Activated CD8-positive, alpha-beta memory T cell treated with anti-CD3 and anti-CD28 coated beads for 4 hours (primary cell): ENCODE measurements around the gene SLC44A4.

Experiments
- DNase-seq, 2 donors: peaks; one replicate each; pipeline ENCODE4 v3.0.0-alpha.2; 2020; ENCODE audit warnings: low read depth in 2 of 2

The SLC44A4 gene

DNA sequence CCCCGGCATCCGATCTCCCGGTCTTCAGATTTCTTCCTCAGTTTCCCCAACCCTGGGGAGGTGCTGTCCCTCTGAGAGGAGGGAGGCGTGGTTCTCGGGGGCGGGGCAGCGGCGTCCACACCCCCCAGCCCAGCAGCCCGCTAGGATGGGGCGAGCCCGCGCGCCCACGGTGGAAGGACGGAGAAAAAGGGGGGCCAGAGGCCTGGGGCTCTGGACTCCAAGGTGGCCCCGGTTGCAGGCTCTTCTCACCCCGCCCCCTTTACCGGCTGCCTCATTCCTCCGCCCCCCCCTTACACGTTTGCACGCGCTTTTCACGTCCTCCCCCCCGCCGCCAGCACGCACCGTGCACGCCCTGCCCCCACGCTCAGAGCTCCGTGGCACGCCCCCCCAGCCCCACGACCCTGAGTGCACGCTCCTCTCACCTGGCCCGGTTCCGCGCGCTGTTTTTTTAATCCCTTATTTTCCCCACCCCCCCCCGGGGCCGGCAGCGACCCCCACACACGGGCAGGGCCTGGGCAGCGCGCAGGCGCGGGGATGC is 22.7 kb upstream of the SLC44A4 start:
- peak; percentile 46 to 57 for DNase-seq

DNA sequence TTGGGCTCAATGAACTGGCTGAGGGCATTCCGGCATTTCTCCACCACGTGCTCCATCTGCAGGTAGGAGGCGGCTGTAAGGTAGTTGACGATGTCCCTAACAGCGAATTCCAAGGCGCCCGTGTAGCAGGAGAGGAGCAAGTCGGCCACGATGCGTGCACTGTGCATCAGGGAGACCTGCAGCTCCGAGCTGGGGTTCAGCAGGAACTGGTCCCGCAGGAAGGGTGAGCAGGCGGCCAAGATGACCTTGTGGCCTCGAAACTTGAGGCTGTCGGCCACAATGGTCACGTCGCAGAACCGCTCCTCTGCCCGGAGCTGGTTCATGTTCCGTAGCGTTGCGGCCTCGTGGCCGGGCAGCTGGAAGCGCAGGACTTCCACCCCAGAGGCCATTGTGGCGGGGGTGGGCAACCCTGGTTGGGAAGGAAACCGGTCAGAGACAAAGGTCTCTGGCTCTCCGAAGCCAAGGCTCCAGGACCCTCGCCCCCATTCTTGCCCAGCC is 22.2 kb upstream of the SLC44A4 start:
- DNase-seq = no peak

DNA sequence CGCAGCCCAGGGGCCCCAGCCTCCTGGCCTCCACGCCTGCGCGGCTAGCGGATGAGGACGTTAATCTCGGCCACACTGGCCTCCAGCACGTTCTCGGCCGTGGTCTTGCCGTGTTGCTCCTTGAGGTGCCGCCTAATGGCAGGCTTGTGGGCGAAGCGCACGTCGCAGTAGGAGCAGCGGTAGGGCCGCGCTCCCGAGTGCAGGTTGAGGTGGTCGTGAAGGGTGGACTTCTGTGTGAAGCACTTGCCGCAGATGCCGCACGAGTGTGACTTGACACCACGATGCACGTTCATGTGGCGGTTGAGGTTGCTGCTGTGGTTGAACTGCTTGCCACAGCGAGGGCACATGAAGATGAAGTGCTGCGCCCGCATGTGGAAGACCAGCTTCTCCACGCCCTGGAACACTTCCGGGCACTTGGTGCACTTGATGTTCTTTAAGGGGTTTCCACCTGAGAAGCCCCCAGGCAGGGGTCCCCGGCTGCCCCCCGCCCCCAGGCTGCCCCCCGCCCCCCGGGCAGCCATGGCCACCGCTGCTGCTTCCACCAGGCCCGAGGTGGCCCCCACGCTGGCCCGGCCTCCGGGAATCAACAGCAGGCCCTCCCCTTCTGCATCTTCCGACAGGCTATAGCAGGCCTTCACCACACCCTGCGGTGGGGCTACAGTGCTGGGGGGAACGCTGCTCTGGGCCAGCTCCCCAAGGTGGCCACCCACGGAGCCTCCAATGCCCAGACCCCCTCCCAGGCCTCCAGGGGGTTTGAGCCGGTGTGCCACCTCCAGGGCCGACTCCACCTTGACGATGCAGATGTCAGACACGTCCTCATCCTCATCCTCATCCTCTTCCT is 21.3 kb upstream of the SLC44A4 start:
- no peak for DNase-seq

DNA sequence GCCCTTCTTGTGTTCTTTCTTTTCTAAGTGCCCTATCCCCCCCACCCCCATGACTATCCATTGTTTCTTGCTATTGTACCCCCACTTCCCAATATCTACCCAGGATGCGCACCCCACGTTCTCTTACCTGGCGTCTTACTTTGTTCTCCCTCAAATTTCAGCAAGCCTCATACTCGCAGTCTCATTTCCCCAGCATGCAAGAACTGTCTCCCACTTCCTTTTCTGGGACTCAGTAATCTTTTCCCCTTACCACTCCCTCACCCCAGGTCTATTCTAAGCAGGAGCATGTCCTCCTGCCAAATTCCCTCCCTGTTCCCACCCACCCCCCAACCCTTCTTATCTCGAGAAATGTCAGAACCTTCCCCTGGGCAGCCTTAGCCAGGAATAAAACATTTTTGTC is 20.4 kb upstream of the SLC44A4 start:
- DNase-seq = no peak

DNA sequence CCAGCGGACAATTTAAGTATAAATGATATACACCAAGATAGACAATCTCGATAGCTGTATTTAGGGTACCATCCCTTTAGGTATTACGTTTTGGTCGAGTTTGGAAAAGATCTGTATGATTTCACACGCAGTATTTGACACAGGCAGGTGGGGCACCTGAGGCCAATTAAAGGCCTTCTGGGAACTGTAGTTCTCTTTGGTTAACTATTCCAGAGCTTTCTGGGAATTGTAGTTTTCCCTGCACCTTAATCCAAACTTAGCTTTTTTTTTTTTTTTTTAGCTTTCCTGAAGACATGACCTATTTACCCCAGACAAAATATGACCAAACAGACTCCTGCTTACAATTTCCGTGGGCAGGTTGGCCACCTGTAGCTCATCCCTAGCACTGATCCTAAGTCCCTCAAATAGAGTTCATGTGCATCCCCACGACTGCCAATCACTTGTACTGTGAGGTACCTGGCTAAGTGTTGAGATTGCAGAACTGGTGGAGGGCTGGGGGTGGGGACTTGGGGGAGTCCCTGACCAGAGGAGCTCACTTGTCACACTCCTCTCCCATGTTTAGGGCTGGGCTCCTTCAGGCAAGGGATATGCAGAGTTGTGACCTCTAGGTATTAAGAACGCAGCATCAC is 19.7 kb upstream of the SLC44A4 start:
- DNase-seq = no peak

DNA sequence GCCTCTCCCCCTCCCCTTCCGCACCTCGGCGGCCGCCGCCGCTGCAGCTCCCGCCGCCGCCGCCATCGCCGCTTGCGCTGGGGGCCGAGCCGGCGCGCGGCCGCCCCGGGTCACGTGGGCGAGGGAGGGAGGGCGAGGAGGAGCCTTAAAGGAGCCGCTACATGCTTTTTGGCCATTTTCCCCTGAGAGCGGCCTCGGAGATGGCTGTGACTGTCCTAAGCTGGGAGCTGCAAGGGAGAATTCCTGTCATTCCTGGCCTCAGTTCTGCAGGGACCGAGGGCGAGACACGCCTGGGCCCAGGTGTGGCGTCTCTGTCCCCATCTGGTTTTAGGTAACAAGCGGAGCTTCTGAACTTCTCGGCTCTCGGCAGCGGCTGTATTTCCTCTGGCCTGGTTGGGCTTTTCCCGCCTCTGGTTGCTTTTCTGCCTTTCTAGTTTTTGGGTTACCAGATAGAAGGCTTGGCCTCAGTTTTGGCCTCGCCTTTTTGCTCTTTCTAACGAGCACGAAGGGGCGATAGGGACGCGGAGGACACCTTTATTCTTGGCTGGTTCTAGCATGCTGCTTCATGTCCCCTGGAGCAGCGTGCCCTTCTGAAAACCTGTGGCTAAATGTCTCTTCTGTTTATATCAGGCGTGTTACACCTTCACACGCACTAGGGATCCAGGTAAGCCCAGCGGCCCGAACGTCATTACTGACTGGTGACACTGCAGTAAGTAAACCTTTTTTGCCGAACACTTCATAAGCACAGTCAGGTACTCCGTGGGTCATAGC is 19.0 kb upstream of the SLC44A4 start, which contains the start of gene EHMT2:
Gene EHMT2 (minus strand): TSS at position 87 of the 771 bp plus-strand sequence. CDS start 21 bp downstream, at position 66.
- DNase-seq = peak; percentile 66 to 67

DNA sequence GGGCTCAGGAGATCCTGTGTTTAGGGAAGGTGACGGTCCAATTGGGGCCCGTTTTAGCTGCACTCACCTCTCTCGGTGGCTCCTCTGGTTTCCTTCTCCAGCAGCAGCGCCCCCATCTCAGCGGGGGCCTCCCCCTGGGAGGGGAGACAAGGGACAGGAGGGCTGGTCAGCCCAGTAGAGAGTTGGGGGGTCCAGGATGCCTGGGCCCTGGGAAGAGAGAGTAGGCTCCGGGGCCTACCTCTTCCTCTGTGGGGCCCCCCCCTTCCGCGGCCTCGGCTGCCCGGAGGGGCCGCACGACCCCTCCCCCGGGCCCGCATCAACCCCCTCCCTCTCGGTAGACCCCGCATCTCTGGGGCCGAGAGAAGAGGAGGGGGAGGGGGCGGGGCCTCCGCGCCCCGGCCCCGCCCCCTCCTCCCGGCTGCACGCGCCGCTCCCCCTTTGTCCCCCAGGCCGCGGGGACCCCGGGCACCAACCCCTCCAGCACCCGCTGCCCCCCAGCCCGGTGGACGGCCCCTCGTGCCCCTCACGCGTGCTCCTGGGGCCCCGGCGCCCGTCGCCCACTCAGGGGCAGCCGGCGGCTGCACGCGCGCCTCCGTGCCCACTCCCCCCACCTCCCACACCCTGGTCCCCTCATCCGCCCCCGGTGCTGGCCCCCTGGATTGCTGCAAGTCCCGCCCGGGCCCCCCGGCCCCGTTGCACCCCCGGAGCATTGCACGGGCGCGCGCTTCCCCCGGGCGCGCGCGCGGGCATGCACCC is 18.2 kb upstream of the SLC44A4 start:
- DNase-seq = no peak

DNA sequence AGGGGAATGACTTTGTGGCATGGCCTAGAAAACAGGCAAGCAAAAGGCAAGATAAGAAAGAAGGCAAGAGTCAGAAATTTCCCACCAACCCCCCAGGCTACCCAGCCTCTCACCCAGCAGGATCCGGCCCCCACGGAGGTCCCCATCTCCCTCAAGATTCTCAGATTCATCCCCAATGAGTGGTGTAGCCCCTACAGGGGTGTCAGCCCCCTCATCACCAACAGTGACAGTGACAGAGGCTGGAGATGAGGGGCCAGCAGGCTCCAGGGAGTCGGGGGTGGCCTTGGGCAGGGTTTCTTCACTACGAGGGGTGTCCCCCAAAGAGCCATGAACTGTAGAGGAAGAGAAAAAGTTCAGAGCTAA is 17.7 kb upstream of the SLC44A4 start:
- DNase-seq = no peak

DNA sequence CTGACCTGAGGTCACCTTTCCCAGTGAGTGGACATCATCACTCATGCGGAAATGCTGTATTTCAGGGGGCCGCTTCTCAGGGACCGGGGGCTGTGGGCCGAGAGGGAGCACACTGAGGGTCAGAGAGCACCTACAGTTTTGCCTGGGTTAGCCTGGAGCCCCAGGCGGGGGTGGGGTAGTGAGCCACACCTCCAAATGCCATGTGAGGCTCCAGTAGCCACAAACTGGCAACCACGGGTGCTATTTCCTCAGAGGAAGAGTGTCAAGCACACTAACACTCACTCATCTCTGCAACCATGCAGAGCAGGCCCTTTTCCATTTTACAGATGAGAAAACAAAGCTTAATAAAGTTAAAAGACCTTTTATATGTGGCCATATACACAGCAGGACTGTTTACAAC is 14.0 kb upstream of the SLC44A4 start:
- DNase-seq = no peak

DNA sequence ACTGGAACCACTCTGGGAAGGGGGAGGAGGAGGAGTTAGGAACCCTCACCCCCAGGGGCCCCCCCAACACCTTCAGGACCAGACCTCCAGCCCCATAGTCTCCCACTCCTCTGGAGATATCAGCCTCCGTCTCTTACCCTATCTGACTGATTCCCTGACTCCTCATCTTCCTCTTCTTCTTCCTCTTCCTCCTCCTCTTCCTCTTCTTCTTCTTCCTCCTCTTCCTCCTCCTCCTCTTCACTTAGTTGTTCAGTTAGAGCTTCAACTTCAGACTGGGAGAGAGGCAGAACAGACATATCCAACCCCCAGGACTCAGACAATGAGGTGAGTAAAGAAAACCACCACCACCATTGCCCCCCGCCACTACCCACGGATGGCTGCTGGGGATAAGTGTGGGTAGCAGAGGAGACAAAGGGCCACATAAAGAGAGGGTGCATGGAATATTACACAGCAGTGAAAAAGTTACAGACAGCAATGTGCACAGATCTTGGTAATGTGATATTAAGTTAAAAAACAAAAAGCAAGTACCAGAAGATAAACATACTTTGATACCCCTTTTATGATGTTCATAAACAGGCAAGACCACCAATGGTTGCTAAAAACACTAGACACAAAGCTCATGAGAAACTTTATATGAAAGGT is 10.7 kb upstream of the SLC44A4 start:
- DNase-seq = no peak

DNA sequence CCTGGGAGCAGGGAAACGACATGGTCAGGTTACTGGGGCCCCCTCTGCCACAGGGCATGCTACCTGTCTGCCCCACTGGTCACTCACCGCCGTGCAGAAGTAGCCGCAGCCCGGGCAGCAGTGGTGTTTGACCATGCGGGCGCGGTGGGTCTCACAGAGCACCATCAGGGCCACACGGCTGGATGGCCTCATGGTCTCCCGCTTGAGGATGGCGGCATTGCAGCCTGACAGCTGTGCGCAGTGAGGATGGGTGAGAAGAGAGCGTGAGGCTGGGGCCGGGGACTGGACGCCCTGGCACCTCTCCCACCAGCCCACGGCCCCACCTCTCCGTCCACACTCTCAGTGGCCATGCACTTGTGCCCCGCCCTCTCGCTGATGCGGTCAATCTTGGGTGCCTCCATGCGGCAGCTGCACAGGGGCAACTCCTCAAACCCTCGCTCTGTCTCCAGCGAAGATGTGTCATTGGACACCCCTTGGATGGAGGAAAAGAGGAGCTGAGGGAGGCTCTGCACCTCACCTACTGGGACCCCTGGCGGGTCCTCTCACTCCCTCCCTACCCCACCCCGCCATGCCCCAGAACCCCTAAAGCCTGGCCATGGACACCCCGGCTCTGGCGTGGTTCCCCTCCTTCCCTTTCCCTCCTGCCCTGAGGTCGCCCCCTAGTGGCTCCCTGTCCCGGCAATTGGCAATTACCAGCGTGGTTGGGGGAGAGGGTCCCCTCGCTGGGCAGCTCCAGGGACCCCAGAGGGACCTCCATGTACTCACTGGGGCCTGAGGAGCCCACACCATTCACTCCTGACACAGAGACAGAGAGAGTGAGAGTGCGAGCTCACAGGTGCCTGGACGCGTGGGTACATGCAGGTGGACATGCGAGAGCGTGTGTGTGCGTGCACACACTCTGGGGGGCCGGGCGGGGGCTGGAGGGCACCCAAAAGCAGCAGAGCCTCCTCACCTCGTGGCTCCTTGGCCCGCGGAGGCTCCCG is 9.8 kb upstream of the SLC44A4 start:
- DNase-seq = no peak

DNA sequence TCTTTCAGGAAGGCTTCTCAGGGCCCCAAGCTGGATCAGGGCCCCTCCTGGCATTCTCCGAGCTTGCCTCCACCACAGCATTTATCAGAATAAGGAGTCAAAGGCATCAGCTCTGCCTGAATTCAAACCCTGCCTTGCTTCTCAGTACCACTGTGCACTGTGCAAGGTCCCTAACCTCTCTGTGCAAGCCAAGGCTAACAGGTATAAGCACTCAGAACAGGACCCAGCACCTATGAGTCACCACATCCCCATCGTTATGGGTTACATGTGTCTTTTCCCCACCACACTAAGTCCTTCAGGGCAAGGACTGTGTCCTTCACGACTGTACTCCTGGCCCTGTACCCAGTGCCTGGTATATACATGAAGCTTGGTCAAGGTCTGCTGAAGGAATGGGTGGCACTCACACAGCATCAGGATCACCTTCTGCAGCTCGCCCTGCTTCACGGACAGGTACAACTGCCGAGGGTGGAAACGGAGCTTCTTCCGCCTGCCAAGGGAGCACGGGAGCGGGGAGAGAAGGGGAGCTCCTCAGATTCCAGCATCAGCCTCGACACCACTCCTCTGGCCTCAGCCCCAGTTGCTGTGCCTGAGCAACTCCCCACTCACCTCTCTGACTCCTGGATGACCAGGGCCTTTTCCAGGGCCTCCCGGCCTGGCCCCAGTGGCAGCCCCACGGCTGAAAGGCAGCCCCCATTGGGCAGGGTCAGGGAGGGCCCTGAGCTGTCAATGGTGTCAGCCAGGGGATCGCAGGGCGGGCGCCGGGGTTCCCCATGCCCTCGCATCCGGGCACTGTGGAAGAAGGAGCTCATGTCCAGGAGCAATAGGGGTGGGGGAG is 8.6 kb upstream of the SLC44A4 start:
- no peak for DNase-seq

DNA sequence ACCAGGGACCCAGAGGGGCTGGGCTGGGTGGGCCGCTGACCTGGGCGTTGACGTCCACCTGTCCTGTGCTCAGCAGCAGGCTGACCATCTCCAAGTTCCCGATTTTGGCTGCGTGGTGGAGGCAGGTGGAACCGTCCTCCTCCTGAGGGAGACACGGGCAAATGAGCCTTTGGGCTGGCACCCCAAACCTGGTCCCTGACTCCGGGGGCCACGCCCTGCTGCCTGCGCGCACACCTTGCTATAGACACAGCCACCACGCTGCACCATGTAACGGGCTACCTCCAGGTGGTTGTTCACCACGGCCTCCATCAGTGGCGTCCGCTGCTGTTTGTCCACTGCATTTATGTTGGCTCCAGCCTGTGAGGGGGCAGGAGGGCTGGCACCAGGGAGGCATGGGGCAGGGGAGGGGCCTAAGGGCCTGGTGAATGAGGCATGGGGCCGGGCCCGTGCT is 7.8 kb upstream of the SLC44A4 start:
- no peak for DNase-seq

DNA sequence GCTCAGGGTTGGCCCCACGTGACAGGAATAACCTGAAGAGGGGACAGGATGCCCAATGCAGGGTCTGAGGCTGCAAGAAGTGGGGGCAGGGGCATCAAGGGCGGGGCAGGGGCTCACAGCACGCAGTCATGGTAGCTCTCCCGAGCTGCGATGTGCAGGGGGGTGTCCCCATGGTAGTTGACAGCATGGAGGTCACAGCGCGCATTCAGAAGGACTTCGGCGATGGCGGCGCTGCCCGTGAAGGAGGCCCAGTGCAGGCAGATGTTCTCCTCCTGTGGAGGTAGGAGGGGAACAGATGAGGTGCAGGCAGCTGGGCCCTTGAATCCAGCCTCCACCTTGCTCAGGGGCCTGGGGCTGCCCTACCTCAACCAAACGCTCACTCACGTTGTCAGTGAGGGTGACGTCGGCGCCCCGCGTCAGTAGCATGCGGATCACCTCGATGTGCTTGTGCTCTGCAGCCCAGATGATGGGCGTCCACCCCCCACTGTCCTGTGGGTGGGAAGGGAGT is 5.8 kb upstream of the SLC44A4 start:
- no peak for DNase-seq

DNA sequence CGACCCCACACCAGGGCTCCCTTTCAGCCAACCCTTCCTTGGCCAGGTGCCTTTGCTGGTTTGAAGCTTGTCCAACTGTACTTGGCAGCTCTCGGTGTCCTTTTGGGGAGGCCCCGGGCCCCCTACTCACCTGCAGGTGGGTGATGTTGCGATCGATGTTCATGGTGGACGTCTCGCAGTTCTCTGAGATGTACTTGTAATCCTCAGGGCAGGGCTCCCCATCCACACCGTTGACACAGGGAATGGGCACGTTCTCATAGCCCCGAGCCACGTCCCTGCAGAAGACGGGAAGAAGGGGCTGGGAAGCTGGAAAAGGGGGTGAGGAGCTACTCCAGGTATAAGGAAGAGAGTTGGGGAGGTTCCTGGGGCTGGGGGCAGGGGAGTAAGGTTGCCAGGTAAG is 4.9 kb upstream of the SLC44A4 start:
- DNase-seq = no peak

DNA sequence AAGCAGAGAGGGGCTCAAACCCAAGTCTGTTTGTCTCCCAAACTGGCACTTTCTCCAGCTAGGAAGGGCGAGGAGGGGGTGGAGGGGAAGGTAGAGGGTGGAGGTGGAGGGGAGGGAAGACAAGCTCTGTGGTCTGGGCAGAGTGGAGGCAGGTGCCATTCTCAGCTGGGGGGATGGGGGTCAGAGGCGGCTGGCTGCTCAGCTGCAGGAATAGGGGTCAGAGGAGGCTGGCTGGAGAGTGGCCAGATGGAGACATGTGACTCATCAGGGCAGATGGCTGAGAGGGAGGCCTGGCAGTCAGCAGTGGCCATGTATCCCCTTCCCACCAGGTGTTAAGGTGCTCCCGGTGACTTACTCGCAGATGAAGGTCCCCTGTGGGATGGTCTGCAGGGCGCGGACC is 3.5 kb upstream of the SLC44A4 start:
- DNase-seq = no peak

DNA sequence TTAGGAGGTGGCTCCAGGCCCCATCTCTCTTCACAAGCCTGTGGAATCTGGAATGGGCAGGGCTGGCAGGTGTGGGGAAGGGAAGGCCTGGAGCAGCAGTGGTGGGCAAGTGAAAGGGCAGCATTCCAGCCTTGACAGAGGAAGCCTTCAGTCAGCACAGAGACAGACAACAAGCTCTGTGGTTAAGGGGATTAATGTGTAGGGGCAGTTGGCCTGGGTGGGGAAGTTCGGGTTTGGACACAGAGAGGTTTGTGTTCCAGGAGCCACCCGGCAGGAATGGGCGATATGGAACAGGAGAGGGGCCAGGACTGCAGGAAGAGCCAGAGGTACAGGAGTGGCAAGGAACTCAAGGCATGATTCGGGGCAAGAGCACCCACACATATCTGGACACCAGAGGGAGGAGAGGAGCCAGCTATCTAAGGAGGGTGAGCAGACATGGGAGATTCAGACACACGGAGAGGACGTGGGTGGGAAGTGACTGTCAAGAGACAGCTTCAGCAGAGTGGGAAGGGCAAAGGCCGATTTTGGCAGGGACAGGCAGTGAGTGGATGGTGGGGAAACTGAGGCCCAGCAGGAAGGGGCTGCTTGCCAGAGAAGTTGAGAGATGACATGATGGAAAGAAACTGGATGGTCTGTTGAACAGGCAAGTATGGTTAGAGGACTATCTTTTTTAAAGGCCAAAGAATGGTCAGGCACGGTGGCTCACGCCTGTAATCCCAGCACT is 2.5 kb upstream of the SLC44A4 start:
- no peak for DNase-seq

DNA sequence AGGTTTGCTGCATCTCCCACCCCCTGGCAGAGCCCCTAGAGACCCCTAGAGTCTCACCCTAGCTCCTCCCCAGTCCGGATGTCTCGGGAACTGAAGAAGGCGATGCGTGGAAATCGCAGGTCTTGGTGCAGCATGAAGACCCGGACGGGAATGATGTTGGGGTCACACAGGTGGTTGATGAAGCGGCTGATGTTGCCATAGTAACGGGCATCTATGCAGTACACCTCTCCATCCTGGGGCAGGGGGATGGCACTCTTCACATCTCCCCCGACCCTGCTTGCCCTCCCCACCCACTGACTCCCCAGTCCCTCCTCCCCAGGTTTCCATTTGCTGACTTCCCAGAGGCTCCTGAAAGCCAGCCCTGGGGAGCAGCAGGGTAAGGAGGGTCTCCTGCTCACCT is 1.8 kb upstream of the SLC44A4 start:
- DNase-seq = no peak
